NCI-H526 treated with DMSO at 0.1 percent for 48 hours (cell line): ENCODE data around the gene CIB4.

Experiments
- DNase-seq: peaks from one replicate; lab custom pipeline; 2025; lab: John Stamatoyannopoulos, UW

The CIB4 gene

DNA sequence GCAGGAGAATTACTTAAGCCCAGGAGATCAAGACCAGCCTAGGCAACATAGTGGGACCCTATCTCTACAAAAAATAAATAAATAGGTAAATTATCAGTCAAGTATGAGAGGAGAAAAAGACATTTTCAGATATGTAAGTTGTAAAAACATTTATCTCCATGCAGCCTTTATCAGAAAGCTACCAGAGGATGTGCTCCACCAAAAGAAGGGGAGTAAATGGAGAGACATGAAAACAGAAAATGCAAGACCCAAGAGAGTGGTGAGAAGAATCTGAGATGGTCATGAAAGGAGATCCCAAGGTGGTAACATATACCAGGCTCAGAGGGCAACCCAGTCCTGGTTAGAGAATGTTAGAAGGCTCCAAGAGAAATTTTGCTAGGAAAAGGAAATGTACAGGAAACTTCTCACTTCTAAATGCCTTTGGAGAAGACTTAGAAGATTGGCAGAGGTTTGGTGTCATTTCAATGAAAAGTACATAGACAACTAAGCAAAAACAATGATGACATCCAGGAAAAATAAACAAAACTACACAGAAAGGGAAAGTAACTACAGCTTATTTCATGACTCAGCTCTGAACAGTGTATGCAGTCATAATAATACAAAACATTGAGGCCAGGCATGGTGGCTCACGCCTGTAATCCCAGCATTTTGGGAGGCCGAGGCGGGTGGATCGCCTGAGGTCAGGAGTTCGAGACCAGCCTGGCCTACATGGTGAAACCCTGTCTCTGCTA, 19.5 kb downstream of the CIB4 start:
- DNase-seq = no peak

DNA sequence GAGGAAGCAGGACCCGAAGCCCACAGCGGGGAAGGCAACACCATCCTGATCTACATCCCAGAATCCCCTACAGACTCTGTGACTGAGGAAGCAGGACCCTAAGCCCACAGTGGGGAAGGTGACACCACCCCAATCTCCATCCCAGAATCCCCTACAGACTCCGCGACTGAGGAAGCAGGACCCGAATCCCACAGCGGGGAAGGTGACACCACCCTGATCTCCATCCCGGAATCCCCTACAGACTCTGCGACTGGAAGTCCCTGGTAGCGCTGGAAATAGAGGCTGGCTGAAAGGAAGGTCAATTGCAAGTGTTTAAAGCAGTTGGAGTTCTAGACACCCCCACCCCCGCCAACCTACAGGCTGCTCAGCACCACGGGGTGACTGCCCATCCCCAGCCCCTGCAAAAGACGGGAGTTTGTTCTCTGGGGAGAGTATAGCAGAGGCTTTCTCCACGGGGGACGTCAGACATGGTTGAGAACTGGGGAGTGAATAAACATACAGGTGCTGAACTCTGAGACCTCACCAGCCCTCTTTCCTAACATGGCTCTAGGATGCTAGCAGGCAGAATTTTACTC, 21.0 kb downstream of the CIB4 start:
- DNase-seq = no peak

DNA sequence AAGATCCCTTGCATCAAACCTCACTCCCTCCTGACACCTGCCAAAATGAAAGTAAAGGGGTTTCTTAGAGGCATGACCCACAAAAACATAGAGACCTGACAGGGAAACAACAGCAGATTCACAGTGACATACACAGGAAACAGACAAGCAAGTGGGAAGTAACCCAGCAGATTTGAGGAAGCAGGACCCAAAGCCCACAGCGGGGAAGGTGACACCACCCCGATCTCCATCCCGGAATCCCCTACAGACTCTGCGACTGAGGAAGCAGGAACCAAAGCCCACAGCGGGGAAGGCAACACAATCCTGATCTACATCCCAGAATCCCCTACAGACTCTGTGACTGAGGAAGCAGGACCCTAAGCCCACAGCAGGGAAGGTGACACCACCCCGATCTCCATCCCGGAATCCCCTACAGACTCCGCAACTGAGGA, 21.6 kb downstream of the CIB4 start:
- no peak for DNase-seq

DNA sequence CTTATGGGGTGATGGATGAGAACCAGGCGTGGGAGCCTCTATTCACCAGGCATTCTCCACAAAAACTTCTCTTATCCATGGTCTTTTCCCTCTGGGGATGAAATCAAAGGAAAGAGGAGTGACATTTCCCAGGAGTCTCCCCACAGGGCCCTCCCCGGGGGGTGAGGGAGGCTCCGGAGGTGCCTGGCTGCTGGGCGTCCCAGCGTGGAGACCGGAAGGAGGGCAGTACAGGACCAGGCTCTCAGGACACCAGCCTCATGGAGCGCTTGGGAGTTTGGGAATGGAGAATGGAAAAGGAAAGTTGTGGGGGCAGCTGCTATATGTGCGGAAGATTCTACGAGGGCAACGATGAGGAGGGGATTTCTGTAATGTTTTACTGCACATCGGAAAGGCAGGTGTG, 22.1 kb downstream of the CIB4 start:
- DNase-seq = no peak

DNA sequence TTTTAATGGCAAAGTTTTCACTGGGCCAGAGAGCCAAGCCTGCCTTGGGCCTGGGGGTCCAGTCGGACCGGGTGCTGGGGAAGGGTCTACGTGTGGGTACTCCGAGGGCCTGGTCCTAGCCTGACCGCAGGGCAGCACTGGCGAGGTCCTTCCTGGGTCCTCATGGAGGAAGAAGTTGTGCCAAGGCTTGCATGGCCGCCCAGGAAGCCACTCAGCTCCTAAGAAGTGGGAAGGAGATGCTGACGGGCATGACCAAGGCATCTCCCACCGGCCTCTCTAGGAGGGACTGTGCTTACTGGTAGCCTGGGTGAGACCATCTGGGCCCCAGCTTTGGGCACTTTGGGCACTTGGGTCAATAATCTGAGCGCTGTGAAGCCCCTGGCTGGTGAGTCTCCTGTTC, 22.6 kb downstream of the CIB4 start:
- DNase-seq = no peak

DNA sequence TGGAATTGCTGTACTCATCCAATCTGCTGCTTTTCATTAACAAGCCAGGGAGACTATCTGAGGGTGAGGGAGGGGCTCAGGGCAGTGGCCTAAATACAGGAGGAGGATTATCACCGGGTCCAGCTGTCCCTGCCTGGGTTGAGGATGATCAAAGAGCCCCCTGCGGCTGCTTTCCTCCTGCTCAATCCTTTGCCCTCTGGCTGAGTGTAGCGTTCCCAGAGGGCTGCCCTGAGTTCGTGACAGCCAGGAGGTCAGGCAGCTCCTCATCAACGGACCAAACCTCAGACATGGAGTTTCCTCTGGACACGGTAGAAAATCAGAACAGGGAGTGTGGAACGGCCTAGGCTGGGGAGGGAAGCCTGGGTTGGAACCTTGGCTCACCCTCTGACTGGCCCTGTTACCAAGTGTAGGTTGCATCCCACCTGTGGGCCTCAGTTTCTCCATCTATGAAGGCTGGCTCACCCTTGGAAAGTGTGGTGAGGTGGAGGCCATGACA, 23.5 kb downstream of the CIB4 start:
- DNase-seq = no peak

DNA sequence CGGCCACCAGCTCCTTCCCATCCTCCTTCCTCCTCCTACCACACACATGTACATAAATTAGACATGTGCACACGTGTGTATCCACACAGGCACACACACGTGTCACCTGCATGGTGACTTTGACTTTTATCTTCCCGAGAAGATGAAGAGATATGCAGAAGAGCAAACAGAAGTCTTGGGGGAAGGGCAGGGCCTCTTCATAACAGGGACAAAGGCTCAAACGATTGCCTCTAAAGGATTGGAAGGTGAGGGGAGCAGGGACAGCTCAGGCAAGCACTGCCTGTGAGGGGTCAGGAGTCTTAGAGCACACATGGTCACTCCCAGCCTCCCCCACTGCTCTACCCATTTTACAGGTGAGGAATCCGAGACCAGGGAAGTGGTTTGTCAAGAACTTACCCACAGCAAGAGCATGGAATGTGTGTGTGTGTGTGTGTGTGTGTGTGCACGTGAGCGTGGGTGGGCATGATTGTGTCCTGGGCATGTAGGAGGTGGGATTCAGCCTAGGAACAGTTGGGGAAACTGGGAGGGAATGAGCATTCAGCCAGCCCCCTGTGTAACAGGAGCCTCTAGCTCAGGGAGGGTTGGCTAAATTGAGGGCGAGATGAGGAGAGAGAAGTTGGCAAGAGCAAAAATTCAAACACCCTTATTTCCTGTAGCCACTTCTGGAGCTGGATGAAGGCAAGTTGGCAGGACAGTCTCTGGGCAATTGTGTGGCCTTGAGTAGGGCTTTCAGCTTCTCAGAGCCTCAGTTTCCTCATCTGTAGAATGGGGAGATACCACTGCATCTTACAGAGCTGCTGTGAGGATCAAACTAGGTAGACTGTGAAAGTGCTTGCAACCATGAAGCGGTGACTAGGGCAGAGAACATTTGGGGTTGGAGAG, 24.2 kb downstream of the CIB4 start:
- no peak for DNase-seq

DNA sequence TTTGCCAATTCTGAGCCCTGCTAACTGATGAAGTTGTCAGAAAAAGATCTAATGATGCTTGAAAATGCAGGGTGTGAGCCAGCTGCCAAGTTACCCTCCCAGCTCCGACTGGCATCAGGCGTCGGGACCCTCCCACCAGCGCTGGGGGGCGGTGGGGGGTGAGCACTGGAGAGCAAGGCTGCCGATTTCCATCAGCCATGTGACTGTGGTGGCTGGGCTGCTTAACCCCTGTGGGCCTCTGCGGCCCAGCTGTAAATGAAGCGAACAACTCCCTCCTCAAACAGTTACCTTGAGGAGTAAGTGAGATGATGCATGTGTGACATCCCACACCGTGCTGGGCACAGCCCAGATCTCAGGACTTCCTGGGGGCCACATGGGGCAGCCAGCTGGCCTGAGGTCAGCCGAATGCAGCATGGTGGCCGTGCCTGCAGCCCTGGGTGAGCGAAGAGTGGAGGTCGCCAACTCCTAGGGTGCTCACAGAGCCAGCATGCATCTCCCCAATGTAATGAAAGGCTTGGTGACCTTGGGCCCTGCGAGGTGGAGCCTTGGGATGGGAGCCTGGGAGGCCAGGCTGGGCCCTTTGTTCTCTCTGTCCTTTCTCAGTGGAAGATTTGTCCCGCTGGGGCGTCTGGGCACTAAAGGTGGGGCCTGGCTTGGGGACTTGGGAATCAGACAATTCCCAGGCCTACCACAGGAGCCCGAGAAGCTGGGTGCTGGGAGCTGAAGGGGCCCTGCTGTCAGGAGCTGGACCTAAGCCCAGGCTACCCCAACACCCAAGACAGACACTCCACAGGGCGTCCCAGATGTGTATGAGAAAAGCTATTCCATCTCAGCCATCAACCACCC, 25.1 kb downstream of the CIB4 start:
- DNase-seq = no peak

DNA sequence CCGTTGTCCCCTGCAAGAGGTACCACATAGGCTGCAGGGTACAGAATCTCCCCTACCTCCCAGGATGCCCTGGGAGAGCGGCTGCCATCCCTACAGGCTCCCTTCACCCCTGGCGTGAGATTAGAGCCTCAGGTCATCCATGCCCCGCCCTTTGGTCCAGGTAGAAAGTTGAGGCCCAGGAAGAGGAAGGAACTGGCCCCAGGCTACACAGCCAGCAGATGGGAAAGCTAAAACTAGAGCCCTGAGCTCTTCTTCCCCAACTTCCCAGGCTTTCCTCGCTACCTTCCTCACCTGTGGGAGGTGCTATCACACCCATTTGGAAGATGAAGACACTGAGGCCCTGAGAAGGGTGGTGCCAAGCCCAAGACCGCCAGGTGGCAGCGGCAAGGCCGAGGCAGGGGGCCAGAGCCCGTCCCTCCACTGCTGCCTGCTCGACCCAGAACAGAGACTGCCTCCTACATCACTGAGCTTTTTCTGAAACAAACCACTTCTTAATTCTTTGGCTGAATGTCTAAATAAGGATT, 25.8 kb downstream of the CIB4 start:
- no peak for DNase-seq

DNA sequence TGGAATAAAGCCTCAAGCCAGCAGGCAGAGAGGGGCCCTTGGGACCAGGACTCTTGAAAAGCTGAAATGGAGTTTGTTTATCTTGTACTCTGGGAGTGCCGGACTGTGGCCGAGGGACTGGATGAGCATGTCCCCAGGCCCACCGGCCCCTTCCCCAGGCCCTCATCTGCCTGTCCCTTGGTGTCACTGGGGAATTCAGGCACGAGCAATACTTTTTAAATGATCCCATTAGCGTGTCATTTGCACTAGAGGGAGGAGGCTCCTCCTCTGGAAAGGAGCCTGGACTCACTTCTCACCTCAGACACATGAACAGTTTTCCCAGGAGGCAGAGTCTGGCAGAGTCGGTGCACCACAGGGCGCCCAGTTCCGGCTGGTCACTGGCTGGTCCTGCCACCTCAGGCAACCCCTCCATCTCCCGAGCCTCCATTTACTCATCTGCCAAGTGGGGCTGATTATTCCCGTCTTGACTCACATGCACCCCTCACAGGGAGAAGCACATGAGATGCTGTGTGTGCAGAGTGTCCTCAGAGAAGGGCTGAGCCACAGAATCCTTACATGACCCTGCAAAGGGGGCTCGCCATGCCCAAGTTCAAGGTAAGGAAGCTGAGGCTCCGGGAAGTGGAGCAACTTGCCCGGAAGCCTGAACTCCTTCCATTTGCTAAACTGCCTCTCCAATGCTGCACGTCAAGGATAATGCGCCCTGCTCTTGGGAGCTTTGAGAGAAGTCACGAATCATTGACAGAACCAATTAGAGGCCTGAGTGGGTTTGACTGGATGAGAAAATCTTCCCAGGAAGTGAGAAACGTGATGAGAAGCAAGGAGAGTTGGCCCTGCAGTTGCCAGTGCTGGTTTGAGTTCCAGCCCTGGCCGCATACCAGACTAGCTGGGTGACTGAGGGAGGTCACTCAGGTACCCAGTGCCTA, 26.7 kb downstream of the CIB4 start:
- DNase-seq = no peak

DNA sequence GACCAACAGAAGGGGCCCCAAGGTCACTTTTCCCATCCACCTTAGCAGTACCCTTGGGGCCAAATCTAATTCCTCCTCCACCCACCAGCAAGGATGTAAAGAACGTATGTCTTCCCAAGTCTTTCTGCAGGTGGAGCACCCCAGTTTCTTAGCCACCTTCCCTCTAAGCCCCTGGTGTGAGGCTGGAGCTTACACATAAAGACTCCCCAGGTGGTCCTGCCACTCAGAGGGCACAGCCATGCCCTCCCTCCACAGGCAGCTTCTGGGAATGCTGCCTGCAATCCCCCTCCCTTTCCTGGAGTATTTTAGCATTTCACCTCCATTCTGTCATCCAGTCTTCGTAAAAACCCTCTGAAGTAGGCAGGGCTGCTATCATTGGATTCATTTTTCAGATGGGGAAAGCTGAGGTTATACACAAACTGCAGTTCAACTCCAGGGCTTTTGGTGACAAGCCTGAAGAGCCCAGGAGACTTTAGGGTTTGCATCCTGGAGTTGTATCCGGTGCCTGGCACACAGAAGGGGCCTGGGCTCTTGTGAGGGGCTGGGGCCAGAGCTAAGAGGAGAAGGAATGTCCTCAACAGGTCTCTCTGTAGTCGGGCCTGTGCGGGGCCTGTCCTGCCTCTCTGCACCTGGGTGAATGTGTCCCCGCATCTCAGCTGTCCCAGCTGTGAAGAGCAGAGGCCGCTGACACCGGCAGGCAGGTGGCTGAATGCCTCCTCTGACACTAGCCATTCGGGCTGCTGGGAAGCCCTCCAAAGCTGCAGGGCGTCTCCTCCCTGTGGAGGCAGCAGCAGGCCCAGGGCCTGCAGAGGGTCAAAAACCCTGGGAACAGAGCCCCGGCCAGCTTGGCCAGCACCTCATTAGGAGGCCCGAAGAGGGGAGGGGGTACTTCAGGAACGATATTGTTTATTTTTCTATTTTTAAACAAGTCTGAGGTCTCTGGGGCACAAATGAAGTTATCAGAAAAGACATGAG, 27.6 kb downstream of the CIB4 start:
- DNase-seq = no peak

DNA sequence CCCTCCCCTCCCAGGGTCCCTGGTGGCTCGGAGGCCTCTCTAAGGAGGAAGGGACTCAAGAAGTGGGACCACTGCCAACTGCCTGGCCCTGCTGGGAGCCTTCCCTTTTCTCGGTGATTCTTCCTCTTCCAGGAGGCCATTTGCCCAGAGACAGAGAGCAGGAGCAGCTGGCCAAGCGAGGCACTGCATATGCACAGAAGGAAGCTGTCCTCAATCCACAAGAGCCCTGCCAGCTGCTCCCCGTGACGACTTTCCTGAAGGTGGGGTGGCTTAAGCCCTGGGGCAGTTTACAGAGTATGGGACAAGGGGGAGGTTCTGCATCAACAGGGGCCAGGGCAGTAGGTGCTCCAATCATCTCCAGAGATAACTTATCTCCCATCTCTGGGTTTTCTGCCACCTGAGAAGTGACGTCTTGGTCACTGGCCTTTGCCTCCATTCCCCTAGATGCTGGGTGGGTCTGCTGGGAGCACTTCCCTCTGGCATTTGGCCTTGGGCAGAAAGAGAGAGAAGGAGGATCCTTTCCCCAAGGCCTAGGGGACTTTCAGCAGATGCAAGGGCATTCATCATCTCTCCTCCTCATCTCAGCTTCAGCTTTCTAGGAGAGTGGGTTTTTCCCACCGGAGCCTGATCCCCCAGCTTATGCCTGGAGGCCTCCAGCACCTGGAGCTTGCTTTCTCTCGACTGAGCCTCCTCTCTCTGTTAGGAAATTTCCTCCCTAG, 28.5 kb downstream of the CIB4 start:
- DNase-seq = no peak

DNA sequence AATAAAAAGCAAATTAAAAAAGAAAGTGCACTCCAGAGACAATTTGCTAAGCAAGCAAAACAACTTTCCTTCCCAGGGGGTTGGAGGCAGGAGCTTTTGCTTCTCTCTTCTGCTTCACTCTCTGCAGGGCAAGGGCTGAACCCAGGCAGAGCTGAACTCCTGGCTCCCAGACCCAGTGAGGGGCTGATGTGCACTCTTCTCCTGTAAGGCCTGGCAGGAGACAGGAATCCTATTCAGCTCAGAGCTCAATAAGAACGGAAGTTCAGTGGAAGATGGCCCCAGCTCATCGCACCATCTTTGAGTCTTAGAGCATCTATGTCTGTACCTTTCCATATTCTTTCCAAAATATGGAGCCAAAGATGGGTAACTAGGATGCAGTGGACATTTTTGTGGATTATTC, 29.1 kb downstream of the CIB4 start:
- no peak for DNase-seq

DNA sequence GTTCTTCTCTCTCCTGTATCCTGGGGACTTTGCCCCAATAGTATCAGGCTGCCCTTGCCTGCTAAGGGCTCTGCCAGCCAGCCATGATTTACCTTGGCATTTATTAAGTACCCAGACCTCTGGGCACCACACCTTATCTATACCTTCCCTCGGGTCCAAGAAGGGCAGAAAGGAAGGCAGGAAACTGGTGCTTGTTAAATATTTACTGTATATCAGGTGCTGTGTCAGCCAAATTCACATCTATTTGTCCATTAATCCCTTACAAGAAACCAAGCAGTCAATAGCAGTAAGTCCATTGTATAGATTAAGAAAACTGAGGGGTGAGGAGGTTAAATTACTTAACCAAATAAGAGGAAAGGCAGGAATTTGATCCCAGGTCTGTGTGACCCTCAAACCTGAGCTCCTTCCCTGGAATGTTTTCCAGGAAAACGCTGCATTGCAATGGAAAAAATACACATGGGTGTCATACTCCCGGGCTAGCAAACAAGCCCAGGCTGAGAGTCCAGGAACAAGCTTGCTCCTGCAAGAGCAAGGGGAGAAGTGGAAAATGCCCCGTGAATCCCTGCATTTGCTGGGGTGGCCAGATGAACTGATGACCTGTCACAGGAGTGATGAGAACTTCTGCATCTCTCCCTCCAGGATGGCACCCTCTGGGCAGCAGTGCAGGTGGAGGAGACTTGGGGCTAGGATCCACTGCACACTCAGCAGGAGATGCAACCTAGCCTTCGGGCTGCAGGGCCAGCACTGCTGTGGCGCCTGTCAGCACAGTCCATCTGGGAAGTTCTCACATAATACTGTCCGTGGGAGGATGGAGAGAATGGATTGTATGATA, 30.4 kb downstream of the CIB4 start:
- DNase-seq = no peak

DNA sequence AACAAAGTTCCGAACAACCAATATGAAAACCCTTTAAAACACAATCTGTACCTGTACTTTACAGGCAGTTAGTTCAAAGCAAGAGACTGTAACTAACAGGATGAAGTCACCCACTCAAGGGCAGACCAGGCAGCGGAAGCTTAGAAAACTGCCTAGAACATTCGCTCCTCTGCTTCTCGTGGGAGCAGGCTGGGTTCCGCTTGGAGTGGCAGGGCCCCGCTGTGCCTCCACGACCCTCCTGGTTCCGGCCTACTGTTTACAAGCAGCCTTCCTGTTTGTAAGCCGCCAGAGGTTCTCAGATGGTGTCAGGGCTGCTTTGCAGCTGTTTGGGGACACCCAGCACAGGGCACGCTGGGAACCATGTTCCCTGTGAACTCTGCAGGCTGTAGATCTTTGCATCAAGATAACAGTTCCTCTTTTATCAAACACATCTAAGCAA, 31.3 kb downstream of the CIB4 start:
- no peak for DNase-seq

DNA sequence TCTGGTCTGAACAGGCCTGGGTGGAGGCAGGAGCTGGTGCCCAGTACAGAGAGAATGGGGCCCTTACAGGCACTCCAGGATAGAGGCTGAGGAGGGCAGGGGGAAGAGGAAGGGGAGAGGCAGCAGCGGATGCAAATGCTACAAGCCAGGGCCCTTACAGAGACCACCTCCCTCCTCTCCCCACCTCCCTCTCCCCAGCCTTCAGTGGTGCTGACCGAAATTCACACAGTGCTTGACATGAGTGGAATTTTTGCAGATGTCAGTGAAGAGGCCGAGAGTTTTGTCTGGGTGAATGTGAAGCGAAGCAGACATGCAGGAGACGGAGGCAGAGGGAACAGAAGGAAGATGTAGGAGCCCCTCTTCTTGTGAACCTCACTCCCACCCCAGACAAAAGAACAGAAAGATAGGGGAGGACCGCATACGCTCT, 31.9 kb downstream of the CIB4 start:
- no peak for DNase-seq

DNA sequence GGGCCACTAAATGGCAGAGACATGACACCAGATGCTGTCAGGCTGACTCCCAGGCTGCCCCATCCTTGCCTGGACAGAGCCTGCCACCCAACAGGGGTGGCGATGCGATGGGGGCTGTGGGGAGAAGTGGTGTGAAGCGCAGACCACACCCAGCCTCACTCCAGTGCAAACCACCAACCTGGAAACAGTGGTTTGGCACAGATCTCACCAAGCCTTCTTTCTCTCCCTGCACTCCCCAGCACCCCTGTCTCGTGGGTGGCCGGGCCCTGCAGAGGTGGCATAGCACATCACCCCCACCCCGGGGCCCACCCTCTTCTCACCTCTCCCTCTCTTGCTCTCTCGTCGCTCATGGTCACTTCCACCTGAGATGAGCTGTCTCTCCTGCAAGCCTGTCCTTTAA, 32.6 kb downstream of the CIB4 start:
- no peak for DNase-seq

DNA sequence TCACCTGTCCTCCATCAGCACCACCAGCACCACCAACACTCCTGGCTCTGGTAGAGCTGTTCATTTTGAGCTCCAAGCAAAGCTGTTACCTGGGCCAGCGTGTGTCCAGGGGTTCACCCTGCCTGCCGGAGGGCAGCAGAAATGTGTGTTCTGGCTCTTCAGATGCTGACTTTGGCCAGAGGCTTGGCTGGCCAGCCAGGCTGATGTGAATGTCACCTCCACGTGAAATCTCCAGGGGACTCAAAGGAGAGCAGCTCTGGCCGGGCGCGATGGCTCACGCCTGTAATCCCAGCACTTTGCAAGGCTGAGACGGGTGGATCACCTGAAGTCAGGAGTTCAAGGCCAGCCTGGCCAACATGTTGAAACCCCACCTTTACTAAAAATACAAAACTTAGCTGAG, 33.5 kb downstream of the CIB4 start:
- DNase-seq = no peak
